Measurements from ENCODE around the gene ARL14.

Gene ARL14

GRCh38 chr3:160665784-160666526 lies 11.0 kb upstream of the ARL14 start:
- Mint-ChIP-seq H3K4me1 (ENCODE audit: low read depth) (peaks cover 9% of the 10 kb centered on the region), H3K27ac (no peak overlapping the region), H3K27me3 (ENCODE audit: low read depth) (peaks cover 10% of the 10 kb centered on the region), H3K4me3 (no peak overlapping the region), H3K9me3 (no peaks in the 10 kb centered on the region), H3K36me3 (ENCODE audit: low read depth) (no peaks in the 10 kb centered on the region)

- Mint-ChIP-seq H3K36me3 (ENCODE audit: low read depth) (no peaks in the 10 kb centered on the region), H3K4me3 (no peak overlapping the region), H3K27me3 (ENCODE audit: low read depth) (peaks cover 10% of the 10 kb centered on the region), H3K4me1 (ENCODE audit: low read depth) (peaks cover 9% of the 10 kb centered on the region), H3K27ac (no peak overlapping the region), H3K9me3 (no peaks in the 10 kb centered on the region)
Observed at GRCh38 chr3:160667452-160667851, 9.5 kb upstream of the ARL14 start.

GRCh38 chr3:160668454-160668853 lies 8.5 kb upstream of the ARL14 start:
- peaks cover 9% of the 10 kb centered on the region for H3K4me1 Mint-ChIP-seq (ENCODE audit: low read depth)
- H3K9me3 Mint-ChIP-seq = no peaks in the 10 kb centered on the region
- no peaks in the 10 kb centered on the region for H3K36me3 Mint-ChIP-seq (ENCODE audit: low read depth)
- no peak overlapping the region for H3K4me3 Mint-ChIP-seq
- peaks cover 10% of the 10 kb centered on the region for H3K27me3 Mint-ChIP-seq (ENCODE audit: low read depth)
- no peak overlapping the region for H3K27ac Mint-ChIP-seq

- Mint-ChIP-seq H3K9me3 (no peaks in the 10 kb centered on the region), H3K4me3 (no peak overlapping the region), H3K36me3 (ENCODE audit: low read depth) (no peaks in the 10 kb centered on the region), H3K27me3 (ENCODE audit: low read depth) (peaks cover 5% of the 10 kb centered on the region), H3K4me1 (ENCODE audit: low read depth) (peaks cover 1% of the 10 kb centered on the region), H3K27ac (no peak overlapping the region)
Observed at GRCh38 chr3:160671231-160671630, 5.7 kb upstream of the ARL14 start.

DNA sequence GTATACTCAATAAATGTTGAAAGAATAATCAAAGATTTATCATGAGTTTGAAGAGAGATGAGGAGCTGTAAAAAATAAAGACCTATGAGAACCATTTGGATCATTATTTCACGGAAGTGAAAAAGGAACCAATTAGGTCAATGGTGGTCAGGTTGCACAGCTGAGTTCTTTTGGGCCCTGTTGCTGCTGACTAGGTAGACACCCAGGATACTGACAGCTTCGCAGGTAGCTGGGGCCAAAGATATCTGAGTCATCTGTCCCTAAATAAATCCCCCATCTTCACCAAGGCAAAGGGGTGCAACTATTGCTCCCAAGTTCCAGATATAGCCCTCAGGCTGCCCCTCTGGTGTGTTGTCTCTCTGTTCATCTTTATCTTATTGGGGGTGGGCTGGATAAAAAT lies 5.0 kb upstream of the ARL14 start:
- H3K4me3 Mint-ChIP-seq = no peak overlapping the region

GRCh38 chr3:160673188-160673587 lies 3.8 kb upstream of the ARL14 start:
- H3K27me3 Mint-ChIP-seq (ENCODE audit: low read depth) = peaks cover 3% of the 10 kb centered on the region

More for the DNA sequence above, 5.0 kb upstream of the ARL14 start:
- Mint-ChIP-seq H3K27me3 (ENCODE audit: low read depth) (peaks cover 2% of the 10 kb centered on the region), H3K36me3 (ENCODE audit: low read depth) (no peaks in the 10 kb centered on the region), H3K27ac (no peak overlapping the region), H3K9me3 (no peaks in the 10 kb centered on the region), H3K4me1 (ENCODE audit: low read depth) (no peaks in the 10 kb centered on the region)

DNA sequence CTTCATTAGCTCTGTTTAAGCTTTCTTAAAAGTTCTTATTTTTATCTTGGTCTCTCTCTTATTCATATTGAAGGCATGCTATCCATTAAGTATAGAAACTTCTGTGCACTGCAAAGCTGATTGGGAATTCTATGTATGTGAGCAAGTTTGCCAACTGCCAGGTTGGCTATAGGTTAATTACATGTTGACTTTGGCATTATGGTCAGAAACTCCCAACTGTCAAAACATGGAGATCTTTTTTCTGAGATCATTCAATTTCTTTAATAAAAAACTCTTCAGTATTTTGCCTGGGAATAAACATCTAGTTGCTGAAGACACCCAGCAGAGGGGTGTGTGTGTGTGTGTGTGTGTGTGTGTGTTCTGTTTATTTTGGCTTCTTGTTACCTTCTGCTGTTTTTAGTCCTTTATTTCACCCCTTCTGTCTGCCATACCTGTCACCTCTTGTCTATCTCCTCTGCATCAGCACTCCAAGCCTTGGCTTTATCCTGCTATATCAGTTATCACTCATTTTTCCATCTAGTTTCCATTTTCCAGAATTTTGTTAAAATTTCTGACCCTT lies 1.3 kb upstream of the ARL14 start:
- Mint-ChIP-seq H3K4me3 (no peak overlapping the region), H3K9me3 (no peaks in the 10 kb centered on the region), H3K27me3 (ENCODE audit: low read depth) (peaks cover 8% of the 10 kb centered on the region), H3K36me3 (ENCODE audit: low read depth) (no peaks in the 10 kb centered on the region), H3K27ac (no peak overlapping the region), H3K4me1 (ENCODE audit: low read depth) (no peaks in the 10 kb centered on the region)

More at GRCh38 chr3:160673188-160673587, 3.8 kb upstream of the ARL14 start:
- no peaks in the 10 kb centered on the region for H3K9me3 Mint-ChIP-seq
- H3K36me3 Mint-ChIP-seq (ENCODE audit: low read depth) = no peaks in the 10 kb centered on the region
- H3K4me3 Mint-ChIP-seq = no peak overlapping the region
- H3K4me1 Mint-ChIP-seq (ENCODE audit: low read depth) = no peaks in the 10 kb centered on the region
- H3K27ac Mint-ChIP-seq = no peak overlapping the region

- H3K36me3 Mint-ChIP-seq (ENCODE audit: low read depth) = no peaks in the 10 kb centered on the region
- H3K4me3 Mint-ChIP-seq = no peak overlapping the region
Observed at GRCh38 chr3:160677459-160677881, 510 bp downstream of the ARL14 start.

DNA sequence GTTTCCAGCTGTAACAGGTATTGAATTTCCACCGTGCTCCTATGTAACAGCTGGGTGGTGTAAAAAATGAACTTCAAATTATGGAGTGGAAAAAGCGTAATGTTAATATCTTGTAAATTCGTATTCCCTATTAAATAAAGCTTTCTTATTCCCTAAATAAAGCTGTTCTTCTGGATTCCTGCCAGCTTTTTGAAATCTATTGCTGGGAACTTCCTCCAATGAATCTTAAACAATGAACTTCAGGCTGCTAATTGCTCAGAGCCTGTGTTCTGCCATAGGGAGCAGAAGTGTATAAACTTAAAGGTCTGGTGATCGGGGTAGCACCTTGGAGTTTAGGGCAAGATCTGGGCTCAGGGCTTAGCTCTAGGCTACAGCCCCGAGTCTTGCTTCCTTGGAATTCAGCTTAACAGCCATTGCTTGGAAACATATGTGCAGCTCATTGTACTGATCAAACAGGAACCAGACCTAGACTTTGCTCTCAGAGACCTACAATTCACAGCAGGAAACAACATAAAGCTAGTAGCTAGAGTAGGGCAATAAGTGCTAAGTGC lies 1.4 kb downstream of the ARL14 start:
- no peaks in the 10 kb centered on the region for H3K4me1 Mint-ChIP-seq (ENCODE audit: low read depth)
- H3K36me3 Mint-ChIP-seq (ENCODE audit: low read depth) = no peaks in the 10 kb centered on the region
- H3K4me3 Mint-ChIP-seq = no peak overlapping the region
- peaks cover 12% of the 10 kb centered on the region for H3K27me3 Mint-ChIP-seq (ENCODE audit: low read depth)
- H3K27ac Mint-ChIP-seq = no peak overlapping the region
- no peaks in the 10 kb centered on the region for H3K9me3 Mint-ChIP-seq

More at GRCh38 chr3:160677459-160677881, 510 bp downstream of the ARL14 start:
- Mint-ChIP-seq H3K27me3 (ENCODE audit: low read depth) (peaks cover 8% of the 10 kb centered on the region), H3K27ac (no peak overlapping the region), H3K4me1 (ENCODE audit: low read depth) (no peaks in the 10 kb centered on the region), H3K9me3 (no peaks in the 10 kb centered on the region)

DNA sequence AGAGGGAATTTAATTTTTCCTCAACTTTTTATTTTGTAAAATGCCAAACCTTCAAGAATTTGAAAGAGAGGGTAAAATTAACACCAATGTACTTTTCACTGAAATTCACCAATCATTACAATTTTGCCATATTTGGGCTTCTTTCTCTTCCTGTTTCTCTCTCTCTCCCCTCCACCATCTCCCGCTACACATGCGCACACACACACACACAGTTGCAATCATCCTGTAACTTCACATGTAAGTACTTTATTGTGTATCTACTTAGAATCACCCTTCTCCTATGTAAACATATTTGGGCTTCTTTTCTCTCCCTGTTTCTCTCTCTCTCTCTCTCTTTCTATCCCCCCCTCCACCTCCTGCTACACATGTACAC lies 7.4 kb downstream of the ARL14 start:
- Mint-ChIP-seq H3K9me3 (no peaks in the 10 kb centered on the region), H3K27ac (no peak overlapping the region), H3K36me3 (ENCODE audit: low read depth) (no peaks in the 10 kb centered on the region), H3K4me1 (ENCODE audit: low read depth) (no peaks in the 10 kb centered on the region), H3K27me3 (ENCODE audit: low read depth) (peaks cover 4% of the 10 kb centered on the region), H3K4me3 (no peak overlapping the region)

- Mint-ChIP-seq H3K4me3 (no peak overlapping the region), H3K9me3 (no peaks in the 10 kb centered on the region), H3K27me3 (ENCODE audit: low read depth) (peaks cover 4% of the 10 kb centered on the region), H3K27ac (no peak overlapping the region), H3K36me3 (ENCODE audit: low read depth) (no peaks in the 10 kb centered on the region), H3K4me1 (ENCODE audit: low read depth) (no peaks in the 10 kb centered on the region)
Observed at GRCh38 chr3:160685144-160685766, 8.3 kb downstream of the ARL14 start.

GRCh38 chr3:160686955-160687535 lies 10.1 kb downstream of the ARL14 start:
- no peak overlapping the region for H3K4me3 Mint-ChIP-seq
- no peaks in the 10 kb centered on the region for H3K4me1 Mint-ChIP-seq (ENCODE audit: low read depth)

DNA sequence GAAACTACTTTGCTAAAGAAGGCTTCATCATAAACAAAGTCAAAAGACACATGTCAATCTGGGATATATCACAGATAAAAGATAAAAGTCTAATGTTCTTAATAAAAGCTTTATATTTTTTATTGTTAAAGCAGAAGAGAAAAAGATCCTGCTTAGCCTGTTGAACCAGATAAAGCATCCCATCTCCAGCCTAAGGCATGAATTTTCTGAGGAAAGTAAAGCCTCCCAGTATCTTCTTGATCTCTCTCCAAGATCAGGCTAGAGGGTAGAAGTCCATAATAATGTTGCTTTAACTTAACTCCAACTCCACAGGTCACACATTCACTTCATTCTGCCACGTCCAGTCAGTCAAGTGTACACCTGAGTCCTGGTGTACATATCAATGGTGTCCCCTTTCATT lies 14.2 kb downstream of the ARL14 start:
- H3K27me3 Mint-ChIP-seq (ENCODE audit: low read depth) = peaks cover 8% of the 10 kb centered on the region
- H3K4me1 Mint-ChIP-seq (ENCODE audit: low read depth) = no peaks in the 10 kb centered on the region
- H3K4me3 Mint-ChIP-seq = no peak overlapping the region
- no peaks in the 10 kb centered on the region for H3K9me3 Mint-ChIP-seq
- no peaks in the 10 kb centered on the region for H3K36me3 Mint-ChIP-seq (ENCODE audit: low read depth)
- H3K27ac Mint-ChIP-seq = no peak overlapping the region

More at GRCh38 chr3:160686955-160687535, 10.1 kb downstream of the ARL14 start:
- H3K27ac Mint-ChIP-seq = no peak overlapping the region
- no peaks in the 10 kb centered on the region for H3K36me3 Mint-ChIP-seq (ENCODE audit: low read depth)
- H3K9me3 Mint-ChIP-seq = no peaks in the 10 kb centered on the region
- peaks cover 8% of the 10 kb centered on the region for H3K27me3 Mint-ChIP-seq (ENCODE audit: low read depth)

GRCh38 chr3:160691962-160692361 lies 15.0 kb downstream of the ARL14 start:
- no peak overlapping the region for H3K27ac Mint-ChIP-seq

More at GRCh38 chr3:160691962-160692361, 15.0 kb downstream of the ARL14 start:
- H3K4me1 Mint-ChIP-seq (ENCODE audit: low read depth) = no peaks in the 10 kb centered on the region
- no peak overlapping the region for H3K4me3 Mint-ChIP-seq
- peaks cover 9% of the 10 kb centered on the region for H3K27me3 Mint-ChIP-seq (ENCODE audit: low read depth)
- no peaks in the 10 kb centered on the region for H3K36me3 Mint-ChIP-seq (ENCODE audit: low read depth)
- no peaks in the 10 kb centered on the region for H3K9me3 Mint-ChIP-seq
